ENCODE results near the gene DLX2. TPM values are rescaled to one million over a fixed set of nuclear protein-coding genes. Genes with fewer than 3 reads are reported as not detected.

DLX2 gene
- total RNA-seq, 1 donor from 2014 or later: 0.27 TPM

GRCh38 chr2:172086241-172087206 is 16.2 kb downstream of the DLX2 start:
- intact Hi-C loops (cut with DNase I): no loop called here
- DNase-seq (ENCODE audit: low spot score) (peak; percentile 57), ATAC-seq (no peak)

GRCh38 chr2:172085460-172086159 is 17.1 kb downstream of the DLX2 start, which contains the start of gene DLX1:
Gene DLX1 (plus strand): TSS chr2:172085507. CDS start chr2:172085678, 171 bp downstream.
- intact Hi-C loops (cut with DNase I): no loop called here

DNA sequence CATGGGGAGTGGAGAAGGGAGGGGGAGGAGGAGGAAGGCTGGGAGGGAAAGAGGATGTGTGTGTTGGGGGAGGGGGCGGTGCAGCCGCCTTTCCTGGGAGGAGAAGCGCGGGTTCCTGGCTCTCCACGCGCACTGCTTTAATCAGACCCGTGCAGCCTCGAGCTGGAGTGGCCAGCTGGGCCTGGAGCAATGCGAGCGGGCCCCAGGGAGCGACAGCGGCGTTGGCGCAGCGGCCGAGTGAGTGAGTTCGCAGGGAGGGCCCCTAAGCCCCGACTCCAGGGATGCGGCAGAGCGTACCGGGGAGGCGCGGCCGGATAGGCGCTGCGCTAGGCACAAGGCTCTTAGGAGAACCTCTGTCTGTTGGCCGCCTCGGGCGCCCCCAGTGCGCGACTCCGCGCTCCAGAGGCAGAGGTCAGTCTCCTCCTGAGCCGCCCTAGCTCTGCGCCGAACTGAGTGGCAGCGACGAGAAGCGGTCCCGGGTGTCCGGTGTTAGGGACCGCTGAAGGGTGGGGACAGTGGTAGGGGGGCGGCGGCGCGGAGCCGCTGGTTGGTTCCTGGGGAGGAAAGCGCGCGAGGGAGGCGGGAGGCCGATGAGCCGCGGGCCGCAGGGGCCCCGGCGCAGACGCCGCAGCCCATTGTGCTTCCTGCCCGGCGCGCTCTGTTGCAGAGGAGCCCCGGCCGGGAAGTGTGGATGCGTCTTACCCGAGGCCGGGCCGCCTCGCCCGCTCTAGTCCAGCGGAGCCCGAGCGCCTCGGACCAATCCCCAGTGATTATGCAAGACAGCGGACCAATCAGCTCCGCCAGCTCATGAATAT is 17.8 kb downstream of the DLX2 start:
- DNase-seq (ENCODE audit: low spot score) (peak; percentile 80), ATAC-seq (peak; percentile 81)
- intact Hi-C loops (cut with DNase I): no loop called here

More at GRCh38 chr2:172085460-172086159, 17.1 kb downstream of the DLX2 start, which contains the start of gene DLX1:
- DNase-seq (ENCODE audit: low spot score) (no peak), ATAC-seq (peak; percentile 14)

DNA sequence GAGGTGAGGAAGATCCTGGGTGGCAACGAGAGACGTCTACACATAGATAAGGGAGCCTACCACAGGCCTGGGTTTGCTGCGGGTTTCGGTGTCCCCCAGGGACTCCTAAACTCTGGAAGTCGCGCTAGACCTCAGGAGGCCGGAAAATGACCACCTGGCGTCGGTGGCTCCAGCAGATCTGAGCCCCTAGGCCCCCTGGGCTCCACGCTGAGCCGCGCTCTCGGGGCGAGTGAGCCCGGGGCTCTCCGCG is 18.4 kb downstream of the DLX2 start:
- intact Hi-C loops (cut with DNase I): no loop called here
- no peak for DNase-seq (ENCODE audit: low spot score)
- ATAC-seq: no peak

DNA sequence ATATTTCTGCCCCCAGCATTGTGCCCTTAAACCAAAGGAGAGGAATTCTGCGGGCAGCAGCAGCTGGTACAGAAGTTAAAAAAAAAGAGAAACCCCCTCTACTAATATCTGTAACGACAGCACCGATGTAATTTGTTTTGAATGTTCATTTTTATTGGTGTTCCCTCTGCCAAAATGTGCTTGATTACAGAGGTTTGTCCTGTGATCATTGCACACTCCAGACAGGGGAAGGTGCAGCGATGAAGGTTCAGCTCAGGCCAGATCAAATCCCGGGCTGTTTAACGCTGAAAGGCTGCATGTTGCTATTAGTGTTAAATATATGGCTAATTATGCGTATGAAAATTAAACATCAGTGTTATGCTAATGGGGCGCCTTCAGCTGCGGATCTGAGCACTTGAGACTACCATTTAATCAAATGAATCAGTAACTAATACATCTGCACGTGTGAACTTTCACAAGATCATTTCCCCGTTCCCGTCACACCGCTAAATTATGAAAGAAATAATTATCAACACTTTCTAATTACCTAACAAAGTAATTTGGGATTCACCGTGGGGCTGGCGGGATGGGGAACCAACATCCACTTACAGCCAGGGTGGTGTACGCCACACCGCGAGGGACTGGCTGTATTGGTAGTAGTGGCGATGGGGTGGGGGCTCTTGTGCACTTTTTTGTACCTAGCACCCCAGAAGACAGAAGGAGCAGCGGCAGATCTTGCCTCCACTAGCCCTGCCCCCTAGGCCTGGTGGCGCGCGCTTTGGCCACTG is 18.9 kb downstream of the DLX2 start:
- DNase-seq (ENCODE audit: low spot score): no peak
- intact Hi-C loops (cut with DNase I): no loop called here
- ATAC-seq: no peak

DNA sequence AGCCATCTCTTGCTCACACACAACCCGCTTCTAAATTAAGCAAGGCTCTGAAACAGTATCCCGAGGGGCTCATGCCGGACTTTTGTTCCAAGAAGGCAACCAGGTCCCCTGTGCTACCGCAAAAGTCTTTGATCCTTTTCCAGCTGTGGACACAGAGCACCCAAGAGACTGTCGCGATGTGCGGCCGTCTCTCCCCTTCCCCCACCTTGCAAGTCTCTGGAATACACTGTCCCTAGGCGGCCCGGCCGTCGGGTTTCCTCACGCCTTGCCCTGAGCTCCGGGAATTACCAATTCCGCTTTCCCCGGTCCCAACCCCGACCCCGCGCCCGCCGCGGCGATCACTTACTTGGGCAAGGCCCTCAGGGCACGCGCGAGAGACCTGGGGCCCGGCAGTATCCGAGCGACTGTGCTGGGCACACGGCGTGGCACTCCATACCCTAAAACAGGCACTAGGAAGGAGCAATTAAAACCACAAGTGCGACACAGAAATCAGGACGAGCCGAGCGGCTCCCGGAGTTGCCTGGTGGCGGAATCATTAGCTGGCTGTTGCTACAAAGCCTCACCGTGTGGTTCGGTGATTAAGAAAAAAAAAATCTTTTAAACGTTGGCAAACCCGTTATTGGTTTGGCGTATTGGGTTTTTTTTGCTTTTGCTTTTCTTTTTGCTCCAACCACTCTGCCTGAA is 19.6 kb downstream of the DLX2 start:
- ATAC-seq (no peak), DNase-seq (ENCODE audit: low spot score) (peak; percentile 60)
- intact Hi-C loops (cut with DNase I): no loop called here

DNA sequence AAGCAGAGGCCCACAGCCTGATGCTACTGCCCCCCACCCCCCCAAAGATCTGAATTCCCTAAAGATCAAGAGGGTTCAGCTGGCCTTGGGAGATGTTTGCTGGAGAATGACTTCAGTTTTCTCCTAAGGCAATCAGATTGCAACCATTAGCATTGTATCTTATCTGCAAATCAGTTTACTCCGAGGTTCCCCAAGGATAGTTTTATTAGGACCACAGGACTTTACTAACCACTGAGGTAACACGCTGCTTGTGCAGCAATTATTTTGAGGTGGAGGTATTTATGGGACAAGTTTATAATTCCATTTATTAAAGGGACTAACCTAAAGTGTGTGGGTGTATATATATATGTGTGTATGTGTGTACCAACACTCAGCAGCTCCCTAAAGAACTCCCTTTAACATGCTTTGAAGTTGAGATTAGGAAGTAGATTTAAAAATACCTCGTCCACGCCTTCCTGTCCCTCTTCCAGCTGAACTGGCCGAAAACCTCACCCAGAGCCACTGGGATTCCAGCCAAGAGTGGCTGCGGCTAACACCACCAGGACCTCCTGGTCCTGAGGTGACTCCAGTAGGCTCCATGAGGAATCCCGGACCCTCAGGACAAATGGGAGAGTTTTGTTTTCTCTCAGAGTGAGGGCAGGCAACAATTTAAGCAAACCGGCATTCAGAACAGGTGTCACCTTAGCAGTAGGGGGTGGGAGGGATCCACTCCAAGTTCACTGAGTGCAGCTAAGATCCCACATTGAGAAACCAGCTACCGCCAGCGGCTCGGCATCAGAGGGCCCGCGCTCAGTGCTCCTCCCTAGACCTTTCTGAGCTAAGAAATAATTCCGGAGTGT is 20.4 kb downstream of the DLX2 start:
- ATAC-seq: no peak
- intact Hi-C loops (cut with DNase I): no loop called here

GRCh38 chr2:172081221-172082022 is 21.3 kb downstream of the DLX2 start:
- intact Hi-C loops (cut with DNase I): no loop called here
- DNase-seq (ENCODE audit: low spot score) (no peak), ATAC-seq (no peak)

More for the DNA sequence above, 20.4 kb downstream of the DLX2 start:
- DNase-seq (ENCODE audit: low spot score): no peak

DNA sequence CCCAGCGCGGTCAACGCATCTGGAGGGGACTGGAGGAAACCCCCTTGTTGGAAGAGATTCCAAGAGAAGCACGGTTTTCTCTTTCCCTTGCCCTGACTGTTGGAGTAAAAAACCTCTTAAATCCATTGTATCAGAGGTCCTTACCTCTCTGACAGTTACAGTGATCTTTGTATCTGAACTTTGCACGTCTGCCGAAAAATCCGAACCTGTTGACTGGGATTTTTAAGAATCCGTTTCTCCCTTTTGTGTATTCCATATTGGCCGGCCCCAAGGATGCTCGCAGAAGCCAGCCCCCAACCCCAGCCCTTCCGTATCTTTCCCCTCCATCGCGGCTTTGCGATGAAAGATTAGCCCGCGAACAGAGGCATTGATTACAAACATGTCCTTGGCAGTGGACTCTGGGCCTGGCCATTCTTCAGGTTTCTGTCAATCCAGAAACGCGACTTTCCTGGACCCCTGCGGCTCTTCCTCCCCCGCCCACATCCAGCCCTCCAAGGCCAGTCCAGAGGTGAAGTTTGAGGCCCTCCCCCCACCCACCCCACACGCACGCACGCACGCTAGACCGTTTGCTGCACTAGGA is 22.0 kb downstream of the DLX2 start:
- intact Hi-C loops (cut with DNase I): no loop called here
- ATAC-seq: no peak
- no peak for DNase-seq (ENCODE audit: low spot score)

DNA sequence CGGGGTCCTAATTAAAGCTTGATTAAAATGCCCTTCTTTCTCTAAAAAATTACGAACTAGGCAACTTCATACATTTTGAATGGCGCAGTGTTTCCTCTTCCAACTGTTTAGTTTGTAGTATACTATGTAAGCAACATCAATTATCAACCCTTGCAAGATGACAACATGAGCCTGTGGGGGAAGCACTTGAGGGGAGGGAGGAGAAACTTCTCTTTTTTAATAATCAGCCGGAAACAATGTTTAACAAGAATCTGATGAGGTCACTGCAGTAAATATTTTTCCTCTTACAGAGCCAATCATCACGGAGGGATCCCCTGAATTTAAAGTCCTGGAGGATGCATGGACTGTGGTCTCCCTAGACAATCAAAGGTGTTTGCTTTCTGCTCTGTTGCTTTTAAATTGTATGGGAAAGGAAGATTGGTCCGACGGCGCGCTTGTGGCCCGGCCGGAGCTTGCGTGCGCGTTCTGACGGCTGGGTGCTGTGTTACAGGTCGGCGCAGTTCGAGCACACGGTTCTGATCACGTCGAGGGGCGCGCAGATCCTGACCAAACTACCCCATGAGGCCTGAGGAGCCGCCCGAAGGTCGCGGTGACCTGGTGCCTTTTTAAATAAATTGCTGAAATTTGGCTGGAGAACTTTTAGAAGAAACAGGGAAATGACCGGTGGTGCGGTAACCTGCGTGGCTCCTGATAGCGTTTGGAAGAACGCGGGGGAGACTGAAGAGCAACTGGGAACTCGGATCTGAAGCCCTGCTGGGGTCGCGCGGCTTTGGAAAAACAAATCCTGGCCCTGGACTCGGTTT is 22.7 kb downstream of the DLX2 start:
- DNase-seq (ENCODE audit: low spot score) (no peak), ATAC-seq (no peak)
- intact Hi-C loops (cut with DNase I): no loop called here

- ATAC-seq: no peak
- no peak for DNase-seq (ENCODE audit: low spot score)
- intact Hi-C loops (cut with DNase I): no loop called here
Observed at GRCh38 chr2:172079416-172079815, 23.3 kb downstream of the DLX2 start.

GRCh38 chr2:172074254-172074653 is 28.4 kb downstream of the DLX2 start:
- DNase-seq (ENCODE audit: low spot score) (no peak), ATAC-seq (no peak)
- intact Hi-C loops (cut with DNase I): no loop called here

DNA sequence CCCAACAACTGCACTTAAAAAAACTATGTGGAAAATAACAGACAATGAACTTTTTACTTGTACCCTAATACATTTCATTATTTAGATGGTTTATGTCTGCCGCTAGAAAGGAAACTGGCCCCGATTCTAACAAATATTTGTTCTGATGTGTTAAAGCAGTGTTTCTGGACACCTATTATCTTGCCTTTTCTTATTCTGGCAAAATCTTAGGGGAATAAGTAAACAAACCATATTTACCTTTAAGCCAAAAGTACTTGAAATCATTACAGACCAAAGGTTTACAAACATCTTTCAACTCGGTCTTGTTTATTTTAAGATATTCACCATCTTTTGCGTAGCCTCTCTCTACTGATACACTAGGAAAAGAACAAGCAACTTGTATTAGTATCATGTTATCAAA is 29.2 kb downstream of the DLX2 start:
- DNase-seq (ENCODE audit: low spot score): no peak
- intact Hi-C loops (cut with DNase I): no loop called here
- ATAC-seq: no peak

DNA sequence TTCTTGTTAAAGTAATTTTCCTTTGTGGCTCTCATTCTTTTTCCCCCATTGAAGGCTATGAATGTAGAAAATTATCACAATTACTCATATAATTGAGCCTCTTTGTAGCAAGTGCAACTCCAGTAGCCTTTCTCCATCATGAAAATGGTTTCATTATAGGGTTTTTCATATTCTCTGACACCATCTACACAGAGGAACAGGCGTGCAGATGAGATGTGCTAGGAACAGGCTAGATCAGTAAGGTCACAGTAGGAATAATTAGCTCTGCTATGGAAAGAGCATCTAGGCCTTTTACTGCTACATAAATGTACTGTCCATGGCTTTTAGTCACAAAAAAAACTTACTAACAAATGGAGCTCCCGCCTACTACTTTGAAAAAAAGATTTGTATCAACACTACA is 30.0 kb downstream of the DLX2 start:
- DNase-seq (ENCODE audit: low spot score) (no peak), ATAC-seq (no peak)
- intact Hi-C loops (cut with DNase I): no loop called here

DNA sequence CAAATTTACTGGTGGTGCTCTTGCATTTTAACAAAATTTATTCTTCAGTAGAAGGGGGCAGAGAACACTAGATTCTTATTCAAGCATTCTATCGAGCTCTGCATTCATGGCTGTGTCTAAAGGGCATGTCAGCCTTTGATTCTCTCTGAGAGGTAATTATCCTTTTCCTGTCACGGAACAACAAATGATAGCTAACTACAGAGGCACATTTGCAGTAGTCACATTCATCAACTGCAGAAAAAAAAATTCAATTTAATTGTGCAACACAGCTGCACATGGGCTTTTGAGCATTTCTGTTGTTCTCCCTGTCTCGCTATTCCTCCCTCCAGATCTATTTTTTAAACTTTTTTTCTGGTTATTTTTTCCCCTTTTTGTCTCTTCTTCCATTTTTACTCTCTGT is 30.4 kb downstream of the DLX2 start:
- ATAC-seq (no peak), DNase-seq (ENCODE audit: low spot score) (no peak)
- intact Hi-C loops (cut with DNase I): no loop called here

DNA sequence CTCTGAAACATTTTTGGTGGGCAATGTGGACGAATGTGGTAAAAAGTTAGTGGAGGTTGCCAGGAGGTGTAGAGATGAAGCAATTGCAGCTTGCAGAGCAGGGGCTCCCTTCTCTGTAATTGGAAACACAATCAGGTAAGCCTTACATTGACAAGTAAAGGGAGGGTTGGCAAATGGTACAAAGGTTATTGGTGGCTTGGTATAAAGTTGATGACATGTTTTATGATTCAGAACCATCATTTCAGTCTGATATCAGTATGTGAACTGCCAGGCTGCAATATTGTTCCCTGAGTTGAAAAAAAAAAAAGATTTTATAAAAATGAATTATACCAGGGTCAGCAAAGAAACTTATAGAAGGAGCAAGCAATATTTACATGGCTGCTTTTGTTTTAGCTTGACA is 31.8 kb downstream of the DLX2 start:
- intact Hi-C loops (cut with DNase I): no loop called here
- DNase-seq (ENCODE audit: low spot score) (no peak), ATAC-seq (no peak)

Data from sciatic nerve (tissue), 2 donors.